Caco-2 (cell line): ENCODE results near the gene HAND1. TPM values are rescaled to one million over a fixed set of nuclear protein-coding genes. Genes with fewer than 3 reads are reported as not detected.

Source experiments
- BruUV-seq: library from RNA; stranded (reverse); fragments of 400-500 nt; replicated peaks from 2 replicates; lab custom pipeline; 2021; lab: Mats Ljungman, UMichigan
- CTCF ChIA-PET: fragments of 300-600 bp; sonication (Branson Sonifier 250); formaldehyde crosslinking; loops from one replicate; lab custom pipeline; 2022; ENCODE audit warnings: antibody characterized with exemption; lab: Charles Lee
- POLR2A ChIA-PET: fragments of 300-600 bp; sonication (Branson Sonifier 250); formaldehyde crosslinking; loops from one replicate; lab custom pipeline; 2022; ENCODE audit warnings: antibody characterized with exemption; lab: Charles Lee
- DNase-seq, 2 experiments: peaks; one replicate each; pipeline versions ENCODE4 v3.0.0 to v3.0.0-alpha.2; 2020 to 2022
- H3K27me3 ChIP-seq: replicated peaks from 2 replicates; pipeline ENCODE4 v1.6.0; 2011; ENCODE audit warnings: low read length; ENCODE audit not compliant: control insufficient read depth, insufficient read depth
- H3K36me3 ChIP-seq: 2 replicates; pipeline ENCODE4 v1.5.1; 2011; ENCODE audit warnings: low read length; ENCODE audit not compliant: control insufficient read depth, insufficient read depth
- H3K4me1 ChIP-seq: fragments of 250-450 bp; sonication (Bioruptor Pico); 2 replicates; pipeline ENCODE4 v1.5.1; 2020; ENCODE audit warnings: mild to moderate bottlenecking
- H3K4me3 ChIP-seq: 2 replicates; pipeline ENCODE4 v1.5.1; 2011; ENCODE audit warnings: low read depth, mild to moderate bottlenecking, control low read depth, low read length
- H3K9me3 ChIP-seq: fragments of 250-450 bp; sonication (Bioruptor Pico); 2 replicates; pipeline ENCODE4 v1.5.1; 2020; ENCODE audit warnings: mild to moderate bottlenecking, moderate library complexity
- H3K27ac Mint-ChIP-seq: one replicate; pipeline ENCODE4 v1.8.0; 2022; ENCODE audit warnings: mixed read lengths; ENCODE audit not compliant: unreplicated experiment
- H3K27me3 Mint-ChIP-seq: one replicate; pipeline ENCODE4 v1.8.0; 2022; ENCODE audit warnings: mixed read lengths; ENCODE audit not compliant: insufficient read depth, unreplicated experiment
- H3K36me3 Mint-ChIP-seq: one replicate; pipeline ENCODE4 v1.8.0; 2022; ENCODE audit warnings: mild to moderate bottlenecking, mixed read lengths; ENCODE audit not compliant: insufficient read depth, unreplicated experiment
- H3K4me1 Mint-ChIP-seq: one replicate; pipeline ENCODE4 v1.8.0; 2022; ENCODE audit warnings: low read depth, mixed read lengths; ENCODE audit not compliant: unreplicated experiment
- H3K4me3 Mint-ChIP-seq: one replicate; pipeline ENCODE4 v1.8.0; 2022; ENCODE audit warnings: mild to moderate bottlenecking, moderate library complexity, mixed read lengths; ENCODE audit not compliant: unreplicated experiment
- H3K9me3 Mint-ChIP-seq: one replicate; pipeline ENCODE4 v1.8.0; 2022; ENCODE audit warnings: mixed read lengths; ENCODE audit not compliant: unreplicated experiment
- CTCF ChIP-seq, 2 experiments: fragments of 200-600 bp in 1 of 2; IDR thresholded peaks; 1 replicate in 1 of 2; 2 replicates in 1 of 2; pipeline versions ENCODE4 v1.5.1 to v1.8.0; 2011 to 2022; ENCODE audit warnings: antibody characterized with exemption in 1 of 2, control low read depth in 1 of 2, inconsistent platforms in 1 of 2, low read depth in 1 of 2, low read length in 1 of 2, mild to moderate bottlenecking in 1 of 2, moderate library complexity in 1 of 2; ENCODE audit not compliant: insufficient read depth in 1 of 2, severe bottlenecking in 1 of 2, unreplicated experiment in 1 of 2
- intact Hi-C: fragments of 100-400 bp; cut with micrococcal nuclease; formaldehyde crosslinking; loops from one replicate; pipeline ENCODE4 v1.10.0; 2022; ENCODE audit not compliant: unreplicated experiment
- total RNA-seq: library from RNA; stranded (reverse); gene quantifications from 2 replicates; pipeline ENCODE4 v1.2.3, GENCODE V29; 2022

Gene HAND1
- total RNA-seq, 1 experiment from 2014 or later = 0.45 TPM

- BruUV-seq = no TSS peak
- H3K27ac Mint-ChIP-seq = no peak overlapping the region
- no peak overlapping the region for H3K4me3 ChIP-seq
- ChIA-PET POLR2A (no interaction called here), CTCF (interaction anchor here (0.6 to 2.7 kb wide), 3 partner anchors 11 to 464 kb away, joined by 3 to 10 read pairs (median 3); no protein-coding TSS in a partner anchor)
- intact Hi-C loops = no loop called here
- H3K9me3 ChIP-seq = no peaks in the 10 kb centered on the region
- no peaks in the 10 kb centered on the region for H3K4me1 Mint-ChIP-seq
- no peak for DNase-seq
- H3K36me3 Mint-ChIP-seq = no peaks in the 10 kb centered on the region
- H3K27me3 Mint-ChIP-seq = peaks cover 9% of the 10 kb centered on the region
- TF ChIP-seq CTCF (IDR thresholded peaks at IDR 0.05; ENCODE audit: insufficient read depth in 1 of 2, low read depth in 1 of 2, low read length in 1 of 2, severe bottlenecking in 1 of 2, unreplicated experiment in 1 of 2) = no peak
- H3K9me3 Mint-ChIP-seq = no peaks in the 10 kb centered on the region
- no peaks in the 10 kb centered on the region for H3K36me3 ChIP-seq
- no peaks in the 10 kb centered on the region; the same call in 1 of the 2 replicates for H3K27me3 ChIP-seq
- no peak overlapping the region for H3K4me3 Mint-ChIP-seq
- H3K4me1 ChIP-seq = no peaks in the 10 kb centered on the region
These were observed 31.9 kb upstream of the HAND1 start for GRCh38 chr5:154509784-154510555.

- Mint-ChIP-seq H3K9me3 (no peaks in the 10 kb centered on the region), H3K27me3 (no peaks in the 10 kb centered on the region), H3K4me1 (no peaks in the 10 kb centered on the region), H3K36me3 (no peaks in the 10 kb centered on the region), H3K4me3 (no peak overlapping the region), H3K27ac (no peak overlapping the region)
- H3K9me3 ChIP-seq = no peaks in the 10 kb centered on the region
- ChIA-PET CTCF (no interaction called here), POLR2A (no interaction called here)
- no TSS peak for BruUV-seq
- H3K4me1 ChIP-seq = no peaks in the 10 kb centered on the region
- no peak for TF ChIP-seq CTCF (IDR thresholded peaks at IDR 0.05; ENCODE audit: insufficient read depth in 1 of 2, low read depth in 1 of 2, low read length in 1 of 2, severe bottlenecking in 1 of 2, unreplicated experiment in 1 of 2)
- H3K27me3 ChIP-seq = no peaks in the 10 kb centered on the region; the same call in 1 of the 2 replicates
- intact Hi-C loops = no loop called here
- no peaks in the 10 kb centered on the region for H3K36me3 ChIP-seq
- no peak for DNase-seq
- no peak overlapping the region for H3K4me3 ChIP-seq
These were observed 30.1 kb upstream of the HAND1 start for GRCh38 chr5:154508114-154508513.

- no peak overlapping the region for H3K4me3 Mint-ChIP-seq
These were observed 28.7 kb upstream of the HAND1 start for GRCh38 chr5:154506716-154507080.

More at GRCh38 chr5:154506716-154507080, 28.7 kb upstream of the HAND1 start:
- ChIA-PET POLR2A (no interaction called here), CTCF (no interaction called here)
- no peaks in the 10 kb centered on the region for H3K9me3 ChIP-seq
- no peaks in the 10 kb centered on the region for H3K4me1 ChIP-seq
- H3K36me3 Mint-ChIP-seq = no peaks in the 10 kb centered on the region
- TF ChIP-seq CTCF (IDR thresholded peaks at IDR 0.05; ENCODE audit: insufficient read depth in 1 of 2, low read depth in 1 of 2, low read length in 1 of 2, severe bottlenecking in 1 of 2, unreplicated experiment in 1 of 2) = no peak
- H3K4me3 ChIP-seq = no peak overlapping the region
- H3K4me1 Mint-ChIP-seq = peaks cover 4% of the 10 kb centered on the region
- H3K27me3 ChIP-seq = no peaks in the 10 kb centered on the region; the same call in 1 of the 2 replicates
- intact Hi-C loops = no loop called here
- BruUV-seq = no TSS peak
- H3K36me3 ChIP-seq = no peaks in the 10 kb centered on the region
- peaks cover 2% of the 10 kb centered on the region for H3K27me3 Mint-ChIP-seq
- DNase-seq = no peak
- H3K27ac Mint-ChIP-seq = no peak overlapping the region
- H3K9me3 Mint-ChIP-seq = no peaks in the 10 kb centered on the region
